Right cardiac atrium (tissue), 5 donors: Measurements from ENCODE around the gene SPECC1L. TPM values are rescaled to one million over a fixed set of nuclear protein-coding genes. Genes with fewer than 3 reads are reported as not detected.
"Not testable (repeated sequence)": the region's sequence is repeated elsewhere in the genome, so short reads cannot be mapped to it uniquely, and the experiment has no call there.

Experiments
- ATAC-seq, 2 donors: fragments of 200-7000 bp; cut with Tn5 transposase; one replicate each; pipeline versions ENCODE4 v1.8.0 to v1.9.1; 2020; ENCODE audit warnings: moderate library complexity in 2 of 2, mild to moderate bottlenecking in 1 of 2
- DNase-seq, 3 donors: peaks; one replicate each; pipeline ENCODE4 v3.0.0-alpha.2; 2020
- H3K27ac ChIP-seq: one replicate; pipeline ENCODE4 v1.5.1; 2013; ENCODE audit warnings: mild to moderate bottlenecking, low read length, control low read depth, moderate library complexity
- H3K27me3 ChIP-seq: one replicate; pipeline ENCODE4 v1.6.1; 2013; ENCODE audit not compliant: control insufficient read depth, insufficient read depth
- H3K4me1 ChIP-seq: one replicate; pipeline ENCODE4 v1.6.1; 2013; ENCODE audit warnings: low read length; ENCODE audit not compliant: control insufficient read depth, insufficient read depth
- H3K4me3 ChIP-seq: one replicate; pipeline ENCODE4 v1.5.1; 2013; ENCODE audit warnings: low read length, control low read depth
- H3K9me3 ChIP-seq: one replicate; pipeline ENCODE4 v1.6.1; 2013; ENCODE audit warnings: low read length; ENCODE audit not compliant: control insufficient read depth
- WGBS: extraction: QIAGEN DNeasy Blood & Tissue Kit; methylation state at CpG from one replicate; pipeline ENCODE4 v1.1.7; 2013; 5-methylcytosine and 5-hydroxymethylcytosine counted together
- intact Hi-C, 4 donors: fragments of 100-400 bp; cut with DNase I; formaldehyde crosslinking; loops; one replicate each; pipeline versions ENCODE4 v1.11.0 to v1.14.0; 2022 to 2023
- polyA plus RNA-seq: library from polyadenylated mRNA; stranded (reverse); fragments of 200-250 nt; gene quantifications from one replicate; pipeline ENCODE4 v1.2.3, GENCODE V29; 2013
- total RNA-seq, 4 donors: library from RNA; stranded (reverse); fragmentation: NEBNext Ultra II Directional; extraction: Animal tissue kit (Norgen Biotek cat#: 25700); gene quantifications; one replicate each; pipeline ENCODE4 v1.2.1, GENCODE V29; 2021
- donor health status: healthy with polysubstance abuse.
- donor health status: DM: no; HTN: yes; CAD: no.
- donor health status: DM: no; HTN: no; CAD: no.
- donor health status: DM: no; HTN: yes; CAD: no; lungs with severe emphysema.
- donor health status: DM: yes; HTN: yes; CAD: no.

Gene SPECC1L
- total and polyA plus RNA-seq, 5 donors = 16.9 to 76.1 (median 67.9) TPM

DNA sequence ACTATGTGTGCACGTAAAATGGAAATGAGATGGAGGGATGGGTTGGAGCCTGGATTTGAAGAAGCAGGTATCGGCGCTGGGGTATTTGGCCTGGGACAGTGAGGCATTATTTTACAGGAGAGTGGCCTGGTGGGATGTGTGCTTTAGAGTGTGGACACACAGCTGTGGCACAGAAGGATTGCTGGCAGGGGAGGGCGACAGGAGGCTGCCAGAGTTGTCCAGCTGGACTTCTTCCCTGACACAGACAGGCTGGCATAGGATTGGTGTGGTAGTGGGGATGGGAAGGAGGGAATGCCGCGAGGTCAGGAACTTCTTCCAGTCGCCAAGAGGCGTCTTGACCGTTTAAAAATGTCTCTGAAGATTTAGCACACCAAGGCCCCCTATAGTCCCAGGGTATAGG, 16.6 kb downstream of the SPECC1L start:
- peak overlapping the region; percentile 75 for H3K27ac ChIP-seq
- H3K4me3 ChIP-seq, H3K9me3 ChIP-seq, intact Hi-C loops, H3K27me3 ChIP-seq, DNase-seq: not testable (repeated sequence)
- WGBS = 74% methylated on average over 8 of the region's 9 CpGs
- peaks cover 11% of the 10 kb centered on the region for H3K4me1 ChIP-seq
- peak; percentile 7 to 44 for ATAC-seq

- WGBS = 47% methylated on average over 6 of the region's 6 CpGs
- ATAC-seq, H3K9me3 ChIP-seq, H3K4me3 ChIP-seq, DNase-seq, intact Hi-C loops, H3K27me3 ChIP-seq: not testable (repeated sequence)
- peaks cover 11% of the 10 kb centered on the region for H3K4me1 ChIP-seq
- peak overlapping the region; percentile 75 for H3K27ac ChIP-seq
Observed at GRCh38 chr22:24287801-24288200, 17.2 kb downstream of the SPECC1L start.

GRCh38 chr22:24289114-24289513, 18.5 kb downstream of the SPECC1L start:
- no peaks in the 10 kb centered on the region for H3K9me3 ChIP-seq
- intact Hi-C loops = no loop called here
- ATAC-seq (peak; percentile 73 to 80), DNase-seq (no peak)
- peaks cover 11% of the 10 kb centered on the region for H3K4me1 ChIP-seq
- H3K27ac ChIP-seq = peak overlapping the region; percentile 43
- 10% methylated on average over 4 of the region's 4 CpGs for WGBS
- H3K27me3 ChIP-seq = no peaks in the 10 kb centered on the region
- no peak overlapping the region for H3K4me3 ChIP-seq

GRCh38 chr22:24289741-24290163, 19.1 kb downstream of the SPECC1L start:
- Histone ChIP-seq H3K27me3 (no peaks in the 10 kb centered on the region), H3K9me3 (no peaks in the 10 kb centered on the region), H3K4me3 (no peak overlapping the region), H3K4me1 (peaks cover 10% of the 10 kb centered on the region), H3K27ac (peak overlapping the region; percentile 97)
- intact Hi-C loops = no loop called here
- DNase-seq = peak in 2 of 3 donors; percentile 53 to 55
- ATAC-seq = peak in 1 of 2 donors; percentile 36
- WGBS = 16% methylated on average over 4 of the region's 4 CpGs

DNA sequence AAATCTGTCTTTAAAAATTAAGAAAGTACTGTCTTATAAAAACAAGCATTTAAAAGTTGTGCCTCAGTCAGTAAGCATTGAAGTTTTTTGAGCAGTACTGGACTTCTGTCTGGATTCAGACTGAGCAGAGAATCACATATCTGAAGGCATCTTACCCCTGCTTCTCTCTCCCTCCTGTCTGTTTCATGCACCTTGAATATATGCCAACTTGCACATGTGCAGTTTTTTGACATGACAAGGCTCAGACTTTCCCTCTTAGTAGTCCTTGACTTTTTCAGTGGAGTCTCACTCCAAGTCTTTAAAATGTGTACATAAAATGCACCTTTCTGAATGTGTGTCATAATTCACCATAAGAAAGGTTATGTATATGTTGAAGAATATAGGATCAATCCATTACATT, 19.8 kb downstream of the SPECC1L start:
- Histone ChIP-seq H3K4me3 (no peak overlapping the region), H3K9me3 (no peaks in the 10 kb centered on the region), H3K4me1 (peaks cover 9% of the 10 kb centered on the region), H3K27ac (peak overlapping the region; percentile 95), H3K27me3 (no peaks in the 10 kb centered on the region)
- DNase-seq = no peak
- ATAC-seq = no peak
- intact Hi-C loops = no loop called here

- peak in 1 of 2 donors; percentile 4 for ATAC-seq
- peaks cover 9% of the 10 kb centered on the region for H3K4me1 ChIP-seq
- H3K9me3 ChIP-seq = no peaks in the 10 kb centered on the region
- intact Hi-C loops = no loop called here
- peak overlapping the region; percentile 83 for H3K27ac ChIP-seq
- DNase-seq = no peak
- WGBS = 59% methylated on average over 3 of the region's 3 CpGs
- no peak overlapping the region for H3K4me3 ChIP-seq
- H3K27me3 ChIP-seq = no peaks in the 10 kb centered on the region
Observed at GRCh38 chr22:24291515-24292201, 21.0 kb downstream of the SPECC1L start.

DNA sequence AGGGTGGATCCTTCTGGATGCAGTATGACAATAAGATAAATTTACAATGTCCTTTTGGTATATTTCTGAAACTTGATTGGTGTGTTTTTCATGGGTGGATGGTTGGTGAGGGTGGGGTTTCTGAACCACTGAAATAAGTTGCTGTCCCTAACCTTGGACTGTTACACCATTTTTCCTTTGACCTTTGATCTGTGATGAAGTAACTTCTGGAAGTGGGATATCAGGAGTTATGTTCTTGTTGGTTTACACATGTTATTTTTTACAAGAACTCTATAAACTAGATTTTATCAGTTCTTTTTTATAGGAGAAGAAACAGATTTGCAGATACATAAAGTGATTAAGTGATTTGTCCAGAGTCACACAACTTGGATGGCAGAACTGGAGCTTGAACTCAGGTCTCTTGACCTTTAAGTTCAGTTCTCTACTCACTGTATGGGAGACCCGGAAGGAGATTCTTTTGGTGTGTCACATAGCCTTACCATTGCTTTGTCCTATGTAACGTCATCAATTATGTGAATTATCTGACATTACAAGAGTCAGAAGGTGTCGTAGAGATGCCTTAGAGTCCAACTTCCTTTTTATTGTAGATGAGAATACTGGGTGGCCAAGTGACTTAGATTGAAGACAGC, 21.7 kb downstream of the SPECC1L start:
- H3K9me3 ChIP-seq, H3K4me3 ChIP-seq, H3K27me3 ChIP-seq, intact Hi-C loops, H3K4me1 ChIP-seq, DNase-seq: not testable (repeated sequence)
- 78% methylated on average over 3 of the region's 3 CpGs for WGBS
- ATAC-seq = peak in 1 of 2 donors; percentile 26
- H3K27ac ChIP-seq = peak overlapping the region; percentile 83

DNA sequence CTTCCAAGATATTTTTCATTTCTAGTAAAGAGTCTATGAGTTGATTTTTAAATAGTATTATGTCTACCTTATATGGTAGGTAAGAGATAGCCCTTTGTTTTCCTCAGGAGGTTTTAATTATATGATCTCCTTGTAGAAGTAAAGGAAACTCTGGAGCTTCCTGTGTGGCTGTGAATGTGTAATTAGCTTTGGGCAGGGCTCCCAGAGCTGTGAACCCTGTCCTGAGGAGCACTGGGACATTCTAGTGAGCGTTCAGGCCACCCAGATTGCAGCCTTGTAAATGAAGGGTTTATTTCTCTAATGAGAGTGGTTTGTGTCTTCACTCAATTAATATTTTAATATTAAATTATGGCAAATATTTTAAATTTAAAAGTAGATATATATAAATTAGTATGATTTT, 24.3 kb downstream of the SPECC1L start:
- H3K9me3 ChIP-seq, H3K4me1 ChIP-seq, DNase-seq, intact Hi-C loops, H3K27ac ChIP-seq, H3K4me3 ChIP-seq, H3K27me3 ChIP-seq: not testable (repeated sequence)
- ATAC-seq = peak; percentile 39 to 40
- 0% methylated on average over 1 of the region's 1 CpG for WGBS

DNA sequence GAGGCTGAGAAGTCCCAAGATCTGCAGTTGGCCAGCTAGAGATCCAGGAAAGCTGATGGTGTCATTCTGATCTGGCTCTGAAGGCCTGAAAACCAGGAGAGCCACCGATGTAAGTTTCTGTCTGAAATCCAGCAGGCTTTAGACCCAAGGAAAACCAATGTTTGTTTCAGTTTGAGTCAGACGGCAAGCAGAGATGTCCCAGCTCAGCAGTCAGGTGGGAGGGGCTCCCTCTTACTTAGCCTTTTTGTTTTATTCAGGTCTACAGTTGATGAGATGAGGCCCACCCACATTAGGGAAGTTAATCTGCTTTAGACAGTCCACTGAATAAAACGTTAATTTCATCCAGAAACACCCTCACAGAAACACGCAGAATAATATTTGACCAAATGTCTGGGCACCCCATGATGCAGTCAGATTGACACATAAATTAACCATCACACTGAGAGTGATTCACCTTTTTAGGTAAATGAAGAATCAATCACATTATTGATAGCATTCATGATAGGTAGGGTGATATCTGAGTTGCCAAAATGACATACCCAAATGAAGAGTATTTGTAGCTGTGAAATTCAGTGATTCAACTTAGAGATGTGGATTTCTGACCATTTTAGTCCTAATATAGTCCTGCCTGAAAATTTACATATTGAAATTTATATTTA, 28.0 kb downstream of the SPECC1L start:
- H3K27me3 ChIP-seq, ATAC-seq, H3K4me3 ChIP-seq, H3K4me1 ChIP-seq, H3K9me3 ChIP-seq, DNase-seq, intact Hi-C loops, H3K27ac ChIP-seq: not testable (repeated sequence)
- WGBS = 38% methylated on average over 4 of the region's 4 CpGs

DNA sequence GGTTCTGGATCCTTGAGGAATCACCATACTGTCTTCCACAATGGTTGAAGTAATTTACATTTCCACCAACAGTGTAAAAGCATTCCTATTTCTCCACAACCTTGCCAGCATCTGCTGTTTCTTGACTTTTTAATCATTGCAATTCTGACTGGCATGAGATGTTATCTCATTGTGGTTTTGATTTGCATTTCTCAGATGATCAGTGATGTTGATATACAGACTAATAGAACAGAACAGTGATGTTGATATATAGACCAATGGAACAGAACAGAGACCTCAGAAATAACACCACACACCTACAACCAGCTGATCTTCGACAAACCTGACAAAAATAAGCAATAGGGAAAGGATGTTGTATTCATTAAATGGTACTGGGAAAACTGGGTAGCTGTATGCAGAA, 29.9 kb downstream of the SPECC1L start:
- intact Hi-C loops, H3K9me3 ChIP-seq, DNase-seq, H3K27me3 ChIP-seq, H3K4me3 ChIP-seq, H3K27ac ChIP-seq, ATAC-seq: not testable (repeated sequence)
- H3K4me1 ChIP-seq = peaks cover 15% of the 10 kb centered on the region
- 95% methylated on average over 1 of the region's 1 CpG for WGBS

DNA sequence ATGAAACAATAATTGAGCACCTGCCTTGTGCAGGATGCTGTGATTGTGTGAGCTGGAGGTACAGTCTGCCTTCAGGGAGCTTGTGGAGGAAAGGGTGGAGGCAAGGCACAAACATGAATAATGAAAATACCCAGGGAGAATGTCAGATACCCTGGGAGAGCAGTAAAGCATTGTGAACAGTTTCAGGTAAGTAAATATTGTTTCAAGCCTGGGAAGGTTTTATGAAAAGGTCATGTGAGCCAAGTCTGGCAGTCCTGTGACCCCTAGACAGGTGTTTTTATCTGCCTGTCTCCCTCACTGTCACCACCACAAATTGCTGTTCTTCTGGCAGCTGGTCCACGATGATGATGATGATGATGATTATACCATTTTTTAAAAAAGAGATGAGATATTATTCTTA, 32.0 kb downstream of the SPECC1L start:
- intact Hi-C loops = no loop called here
- H3K4me1 ChIP-seq = peaks cover 15% of the 10 kb centered on the region

More for the DNA sequence above, 32.0 kb downstream of the SPECC1L start:
- Histone ChIP-seq H3K27me3 (no peaks in the 10 kb centered on the region), H3K27ac (peak overlapping the region; percentile 30), H3K9me3 (no peaks in the 10 kb centered on the region), H3K4me3 (no peak overlapping the region)
- WGBS = 42% methylated on average over 1 of the region's 1 CpG
- peak in 1 of 2 donors; percentile 29 for ATAC-seq
- no peak for DNase-seq
